Caco-2 (cell line): ENCODE data around the gene MYO9B. TPM values are rescaled to one million over a fixed set of nuclear protein-coding genes. Genes with fewer than 3 reads are reported as not detected.
A peak's percentile ranks its signal among the peaks of the same experiment; 100 is the strongest.

ENCODE experiments used
- BruUV-seq: library from RNA; stranded (reverse); fragments of 400-500 nt; replicated peaks from 2 replicates; lab custom pipeline; 2021; lab: Mats Ljungman, UMichigan
- CTCF ChIA-PET: fragments of 300-600 bp; sonication (Branson Sonifier 250); formaldehyde crosslinking; loops from one replicate; lab custom pipeline; 2022; ENCODE audit warnings: antibody characterized with exemption; lab: Charles Lee
- POLR2A ChIA-PET: fragments of 300-600 bp; sonication (Branson Sonifier 250); formaldehyde crosslinking; loops from one replicate; lab custom pipeline; 2022; ENCODE audit warnings: antibody characterized with exemption; lab: Charles Lee
- DNase-seq, 2 experiments: peaks; one replicate each; pipeline versions ENCODE4 v3.0.0 to v3.0.0-alpha.2; 2020 to 2022
- H3K27me3 ChIP-seq: replicated peaks from 2 replicates; pipeline ENCODE4 v1.6.0; 2011; ENCODE audit warnings: low read length; ENCODE audit not compliant: control insufficient read depth, insufficient read depth
- H3K36me3 ChIP-seq: 2 replicates; pipeline ENCODE4 v1.5.1; 2011; ENCODE audit warnings: low read length; ENCODE audit not compliant: control insufficient read depth, insufficient read depth
- H3K4me1 ChIP-seq: fragments of 250-450 bp; sonication (Bioruptor Pico); 2 replicates; pipeline ENCODE4 v1.5.1; 2020; ENCODE audit warnings: mild to moderate bottlenecking
- H3K4me3 ChIP-seq: 2 replicates; pipeline ENCODE4 v1.5.1; 2011; ENCODE audit warnings: low read depth, mild to moderate bottlenecking, control low read depth, low read length
- H3K9me3 ChIP-seq: fragments of 250-450 bp; sonication (Bioruptor Pico); 2 replicates; pipeline ENCODE4 v1.5.1; 2020; ENCODE audit warnings: mild to moderate bottlenecking, moderate library complexity
- H3K27ac Mint-ChIP-seq: one replicate; pipeline ENCODE4 v1.8.0; 2022; ENCODE audit warnings: mixed read lengths; ENCODE audit not compliant: unreplicated experiment
- H3K27me3 Mint-ChIP-seq: one replicate; pipeline ENCODE4 v1.8.0; 2022; ENCODE audit warnings: mixed read lengths; ENCODE audit not compliant: insufficient read depth, unreplicated experiment
- H3K36me3 Mint-ChIP-seq: one replicate; pipeline ENCODE4 v1.8.0; 2022; ENCODE audit warnings: mild to moderate bottlenecking, mixed read lengths; ENCODE audit not compliant: insufficient read depth, unreplicated experiment
- H3K4me1 Mint-ChIP-seq: one replicate; pipeline ENCODE4 v1.8.0; 2022; ENCODE audit warnings: low read depth, mixed read lengths; ENCODE audit not compliant: unreplicated experiment
- H3K4me3 Mint-ChIP-seq: one replicate; pipeline ENCODE4 v1.8.0; 2022; ENCODE audit warnings: mild to moderate bottlenecking, moderate library complexity, mixed read lengths; ENCODE audit not compliant: unreplicated experiment
- H3K9me3 Mint-ChIP-seq: one replicate; pipeline ENCODE4 v1.8.0; 2022; ENCODE audit warnings: mixed read lengths; ENCODE audit not compliant: unreplicated experiment
- intact Hi-C: fragments of 100-400 bp; cut with micrococcal nuclease; formaldehyde crosslinking; loops from one replicate; pipeline ENCODE4 v1.10.0; 2022; ENCODE audit not compliant: unreplicated experiment
- total RNA-seq: library from RNA; stranded (reverse); gene quantifications from 2 replicates; pipeline ENCODE4 v1.2.3, GENCODE V29; 2022
- TF ChIP-seq, protein P1 (sequence below), 2 experiments: fragments of 200-600 bp in 1 of 2; IDR thresholded peaks; 1 replicate in 1 of 2; 2 replicates in 1 of 2; pipeline versions ENCODE4 v1.5.1 to v1.8.0; 2011 to 2022; ENCODE audit warnings: antibody characterized with exemption in 1 of 2, control low read depth in 1 of 2, inconsistent platforms in 1 of 2, low read depth in 1 of 2, low read length in 1 of 2, mild to moderate bottlenecking in 1 of 2, moderate library complexity in 1 of 2; ENCODE audit not compliant: insufficient read depth in 1 of 2, severe bottlenecking in 1 of 2, unreplicated experiment in 1 of 2

MYO9B gene
- total RNA-seq, 1 experiment from 2014 or later: 47.6 TPM

DNA sequence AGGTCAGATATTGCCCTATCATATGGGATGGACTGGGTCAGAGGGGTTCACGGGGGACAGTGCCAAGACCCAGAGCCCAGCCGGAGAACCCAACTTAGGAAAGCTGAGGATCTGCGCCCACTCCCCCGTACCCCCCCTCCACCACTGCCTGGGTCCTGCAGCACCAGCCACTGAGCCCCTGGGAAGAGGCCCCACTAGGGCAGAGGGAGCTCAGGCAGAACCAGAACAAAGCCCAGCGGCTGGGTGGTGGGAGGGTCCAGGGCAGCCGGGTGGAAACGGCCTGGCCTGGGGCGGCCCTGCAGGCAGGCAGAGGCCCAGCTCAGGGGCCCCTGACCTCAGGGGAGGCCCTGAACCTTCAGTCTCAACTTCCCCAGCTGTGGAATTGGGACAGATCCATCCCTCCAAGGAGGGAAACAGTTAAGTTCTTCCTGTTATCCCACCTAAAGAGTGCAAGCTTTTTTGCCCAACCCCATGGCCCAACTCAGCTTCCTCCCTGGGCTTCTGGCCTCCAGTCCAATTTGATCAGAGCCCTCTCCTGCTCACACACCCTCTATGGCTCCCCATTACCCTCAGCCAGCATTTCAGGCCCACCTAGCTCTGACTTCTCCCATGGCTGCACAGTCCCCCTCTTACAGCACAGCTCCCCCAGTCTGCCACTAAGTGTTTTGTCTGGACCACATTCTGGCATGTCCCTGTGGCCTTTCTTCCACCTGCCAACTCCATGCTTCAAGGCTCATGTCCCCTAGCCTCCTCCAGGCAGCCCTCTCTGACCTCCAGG, 167.0 kb downstream of the MYO9B start:
- POLR2A ChIA-PET: interaction anchor here (0.6 to 1.9 kb wide), 3 partner anchors 15 to 167 kb away, joined by 3 to 5 read pairs (median 3); partner anchors contain the start of gene OCEL1
- peaks cover 50% of the 10 kb centered on the region for H3K4me1 ChIP-seq
- TF ChIP-seq, protein P1, sequence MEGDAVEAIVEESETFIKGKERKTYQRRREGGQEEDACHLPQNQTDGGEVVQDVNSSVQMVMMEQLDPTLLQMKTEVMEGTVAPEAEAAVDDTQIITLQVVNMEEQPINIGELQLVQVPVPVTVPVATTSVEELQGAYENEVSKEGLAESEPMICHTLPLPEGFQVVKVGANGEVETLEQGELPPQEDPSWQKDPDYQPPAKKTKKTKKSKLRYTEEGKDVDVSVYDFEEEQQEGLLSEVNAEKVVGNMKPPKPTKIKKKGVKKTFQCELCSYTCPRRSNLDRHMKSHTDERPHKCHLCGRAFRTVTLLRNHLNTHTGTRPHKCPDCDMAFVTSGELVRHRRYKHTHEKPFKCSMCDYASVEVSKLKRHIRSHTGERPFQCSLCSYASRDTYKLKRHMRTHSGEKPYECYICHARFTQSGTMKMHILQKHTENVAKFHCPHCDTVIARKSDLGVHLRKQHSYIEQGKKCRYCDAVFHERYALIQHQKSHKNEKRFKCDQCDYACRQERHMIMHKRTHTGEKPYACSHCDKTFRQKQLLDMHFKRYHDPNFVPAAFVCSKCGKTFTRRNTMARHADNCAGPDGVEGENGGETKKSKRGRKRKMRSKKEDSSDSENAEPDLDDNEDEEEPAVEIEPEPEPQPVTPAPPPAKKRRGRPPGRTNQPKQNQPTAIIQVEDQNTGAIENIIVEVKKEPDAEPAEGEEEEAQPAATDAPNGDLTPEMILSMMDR (IDR thresholded peaks at IDR 0.05; ENCODE audit: insufficient read depth in 1 of 2, low read depth in 1 of 2, low read length in 1 of 2, severe bottlenecking in 1 of 2, unreplicated experiment in 1 of 2): no peak
- peaks cover 2% of the 10 kb centered on the region; the same call in 1 of the 2 replicates for H3K36me3 ChIP-seq
- no peaks in the 10 kb centered on the region for H3K9me3 ChIP-seq
- Mint-ChIP-seq H3K4me1 (peaks cover 29% of the 10 kb centered on the region), H3K9me3 (no peaks in the 10 kb centered on the region), H3K27ac (peak overlapping the region; percentile 66), H3K4me3 (peak overlapping the region; percentile 94), H3K36me3 (peaks cover 69% of the 10 kb centered on the region), H3K27me3 (no peaks in the 10 kb centered on the region)
- no TSS peak for BruUV-seq
- H3K4me3 ChIP-seq: peak overlapping the region; percentile 78; the same call in 1 of the 2 replicates
- no peaks in the 10 kb centered on the region for H3K27me3 ChIP-seq
- intact Hi-C loops: no loop called here
- CTCF ChIA-PET: interaction anchor here (1.1 kb wide), 1 partner anchor 15 kb away, joined by 3 read pairs; no protein-coding TSS in a partner anchor
- DNase-seq: no peak

GRCh38 chr19:17243211-17243829, 167.7 kb downstream of the MYO9B start:
- peak in 1 of 2 experiments; percentile 51 for DNase-seq
- Histone ChIP-seq H3K36me3 (no peaks in the 10 kb centered on the region; the same call in 1 of the 2 replicates), H3K9me3 (no peaks in the 10 kb centered on the region), H3K4me3 (peak overlapping the region; percentile 78), H3K27me3 (no peaks in the 10 kb centered on the region), H3K4me1 (peaks cover 57% of the 10 kb centered on the region)
- Mint-ChIP-seq H3K27me3 (no peaks in the 10 kb centered on the region), H3K9me3 (no peaks in the 10 kb centered on the region), H3K36me3 (peaks cover 65% of the 10 kb centered on the region), H3K27ac (peak overlapping the region; percentile 87), H3K4me1 (peaks cover 30% of the 10 kb centered on the region), H3K4me3 (peak overlapping the region; percentile 94)
- intact Hi-C loops: no loop called here
- TF ChIP-seq, protein P1 (IDR thresholded peaks at IDR 0.05; ENCODE audit: insufficient read depth in 1 of 2, low read depth in 1 of 2, low read length in 1 of 2, severe bottlenecking in 1 of 2, unreplicated experiment in 1 of 2): no peak
- POLR2A ChIA-PET: interaction anchor here (1.2 to 1.9 kb wide), 2 partner anchors 16 to 17 kb away, joined by 3 to 5 read pairs; partner anchors contain the start of gene OCEL1
- CTCF ChIA-PET: interaction anchor here (1.1 kb wide), 1 partner anchor 16 kb away, joined by 3 read pairs; no protein-coding TSS in a partner anchor
- no TSS peak for BruUV-seq
